SU-DHL-6 (cell line): ENCODE data around the gene CLNK.

Experiments
- EZH2phosphoT487 ChIP-seq: fragments of 200-600 bp; sonication (generic), shearing (Covaris generic); conservative IDR thresholded peaks from 2 replicates; pipeline ENCODE4 v1.6.1; 2018; ENCODE audit warnings: mild to moderate bottlenecking, antibody characterized with exemption, low read length, moderate library complexity, mixed read lengths
- TF ChIP-seq, protein P1 (sequence below): fragments of 200-600 bp; sonication (generic); IDR thresholded peaks from one replicate; pipeline ENCODE4 v1.5.1; 2017; ENCODE audit warnings: antibody characterized with exemption, mild to moderate bottlenecking, low read length, moderate library complexity; ENCODE audit not compliant: insufficient read depth, poor library complexity, severe bottlenecking

- TF ChIP-seq, protein P1, sequence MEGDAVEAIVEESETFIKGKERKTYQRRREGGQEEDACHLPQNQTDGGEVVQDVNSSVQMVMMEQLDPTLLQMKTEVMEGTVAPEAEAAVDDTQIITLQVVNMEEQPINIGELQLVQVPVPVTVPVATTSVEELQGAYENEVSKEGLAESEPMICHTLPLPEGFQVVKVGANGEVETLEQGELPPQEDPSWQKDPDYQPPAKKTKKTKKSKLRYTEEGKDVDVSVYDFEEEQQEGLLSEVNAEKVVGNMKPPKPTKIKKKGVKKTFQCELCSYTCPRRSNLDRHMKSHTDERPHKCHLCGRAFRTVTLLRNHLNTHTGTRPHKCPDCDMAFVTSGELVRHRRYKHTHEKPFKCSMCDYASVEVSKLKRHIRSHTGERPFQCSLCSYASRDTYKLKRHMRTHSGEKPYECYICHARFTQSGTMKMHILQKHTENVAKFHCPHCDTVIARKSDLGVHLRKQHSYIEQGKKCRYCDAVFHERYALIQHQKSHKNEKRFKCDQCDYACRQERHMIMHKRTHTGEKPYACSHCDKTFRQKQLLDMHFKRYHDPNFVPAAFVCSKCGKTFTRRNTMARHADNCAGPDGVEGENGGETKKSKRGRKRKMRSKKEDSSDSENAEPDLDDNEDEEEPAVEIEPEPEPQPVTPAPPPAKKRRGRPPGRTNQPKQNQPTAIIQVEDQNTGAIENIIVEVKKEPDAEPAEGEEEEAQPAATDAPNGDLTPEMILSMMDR: no peak
- TF ChIP-seq EZH2phosphoT487: no peak
Measured at GRCh38 chr4:10715696-10716095, 31.1 kb upstream of the CLNK start.
